KOPT-K1 (cell line): Measurements from ENCODE around the gene GRIFIN.

Experiments
- H3K27ac ChIP-seq: fragments of 200-600 bp; sonication (generic); 2 replicates; pipeline ENCODE4 v1.5.1; 2016; ENCODE audit warnings: antibody characterized with exemption, mild to moderate bottlenecking, low read depth, low read length; ENCODE audit not compliant: poor library complexity, severe bottlenecking
- H3K36me3 ChIP-seq: fragments of 200-600 bp; sonication (generic); 2 replicates; pipeline ENCODE4 v1.5.1; 2017; ENCODE audit warnings: antibody characterized with exemption, mild to moderate bottlenecking, low read length, moderate library complexity; ENCODE audit not compliant: insufficient read depth
- H3K9me3 ChIP-seq: fragments of 200-600 bp; sonication (generic); 2 replicates; pipeline ENCODE4 v1.5.1; 2017; ENCODE audit warnings: antibody characterized with exemption, low read length, mild to moderate bottlenecking; ENCODE audit not compliant: insufficient read depth, poor library complexity, severe bottlenecking

GRIFIN gene

GRCh38 chr7:2507208-2507916, 31.2 kb upstream of the GRIFIN start:
- no peaks in the 10 kb centered on the region for H3K36me3 ChIP-seq
- H3K9me3 ChIP-seq: no peaks in the 10 kb centered on the region
- H3K27ac ChIP-seq: no peak overlapping the region

- Histone ChIP-seq H3K9me3 (no peaks in the 10 kb centered on the region), H3K27ac (no peak overlapping the region), H3K36me3 (no peaks in the 10 kb centered on the region)
Measured at GRCh38 chr7:2505401-2505800, 29.2 kb upstream of the GRIFIN start.

- Histone ChIP-seq H3K36me3 (no peaks in the 10 kb centered on the region), H3K27ac (no peak overlapping the region), H3K9me3 (no peaks in the 10 kb centered on the region)
Measured at GRCh38 chr7:2504889-2505375, 28.7 kb upstream of the GRIFIN start.

- Histone ChIP-seq H3K9me3 (no peaks in the 10 kb centered on the region), H3K27ac (peak overlapping the region; percentile 15)
Measured at GRCh38 chr7:2504128-2504888, 28.1 kb upstream of the GRIFIN start.

GRCh38 chr7:2503056-2503941, 27.1 kb upstream of the GRIFIN start:
- no peaks in the 10 kb centered on the region for H3K36me3 ChIP-seq
- H3K9me3 ChIP-seq: no peaks in the 10 kb centered on the region
- H3K27ac ChIP-seq: peak overlapping the region; percentile 15

More at GRCh38 chr7:2504128-2504888, 28.1 kb upstream of the GRIFIN start:
- H3K36me3 ChIP-seq: no peaks in the 10 kb centered on the region

- no peaks in the 10 kb centered on the region for H3K36me3 ChIP-seq
- H3K9me3 ChIP-seq: no peaks in the 10 kb centered on the region
- no peak overlapping the region for H3K27ac ChIP-seq
Measured at GRCh38 chr7:2502647-2502966, 26.4 kb upstream of the GRIFIN start.

- no peaks in the 10 kb centered on the region for H3K9me3 ChIP-seq
- H3K36me3 ChIP-seq: no peaks in the 10 kb centered on the region
- H3K27ac ChIP-seq: no peak overlapping the region
Measured at GRCh38 chr7:2501947-2502646, 25.9 kb upstream of the GRIFIN start.

- no peak overlapping the region for H3K27ac ChIP-seq
- H3K9me3 ChIP-seq: no peaks in the 10 kb centered on the region
- H3K36me3 ChIP-seq: no peaks in the 10 kb centered on the region
Measured at GRCh38 chr7:2500701-2501100, 24.5 kb upstream of the GRIFIN start.

- Histone ChIP-seq H3K27ac (no peak overlapping the region), H3K9me3 (no peaks in the 10 kb centered on the region), H3K36me3 (no peaks in the 10 kb centered on the region)
Measured at GRCh38 chr7:2499719-2500430, 23.7 kb upstream of the GRIFIN start.

- H3K27ac ChIP-seq: no peak overlapping the region
- no peaks in the 10 kb centered on the region for H3K9me3 ChIP-seq
- H3K36me3 ChIP-seq: no peaks in the 10 kb centered on the region
Measured at GRCh38 chr7:2499181-2499580, 23.0 kb upstream of the GRIFIN start.

GRCh38 chr7:2498708-2499107, 22.5 kb upstream of the GRIFIN start:
- Histone ChIP-seq H3K9me3 (no peaks in the 10 kb centered on the region), H3K36me3 (no peaks in the 10 kb centered on the region), H3K27ac (no peak overlapping the region)

- Histone ChIP-seq H3K36me3 (no peaks in the 10 kb centered on the region), H3K27ac (no peak overlapping the region), H3K9me3 (no peaks in the 10 kb centered on the region)
Measured at GRCh38 chr7:2497500-2498336, 21.5 kb upstream of the GRIFIN start.

GRCh38 chr7:2497065-2497464, 20.9 kb upstream of the GRIFIN start:
- Histone ChIP-seq H3K27ac (no peak overlapping the region), H3K9me3 (no peaks in the 10 kb centered on the region)

More at GRCh38 chr7:2497065-2497464, 20.9 kb upstream of the GRIFIN start:
- H3K36me3 ChIP-seq: no peaks in the 10 kb centered on the region
